Adipose tissue (tissue), 3 donors: ENCODE results near the gene UNC5B. TPM values are rescaled to one million over a fixed set of nuclear protein-coding genes. Genes with fewer than 3 reads are reported as not detected.

ENCODE experiments used
- H3K27ac ChIP-seq: one replicate; pipeline ENCODE4 v1.5.1; 2013; ENCODE audit warnings: low read depth, low read length
- WGBS, 3 donors: extraction: QIAGEN DNeasy Blood & Tissue Kit; methylation state at CpG; one replicate each; pipeline ENCODE4 v1.1.7; 2013; 5-methylcytosine and 5-hydroxymethylcytosine counted together
- polyA plus RNA-seq, 3 donors: library from polyadenylated mRNA; stranded (reverse); fragments of 200-250 nt; gene quantifications; one replicate each; pipeline ENCODE4 v1.2.3, GENCODE V29; 2013
- donor health status: healthy with polysubstance abuse.
- donor health status: Bipolar disorder and iron deficiency.
- donor health status: healthy.

Gene UNC5B
- polyA plus RNA-seq, 3 donors, result 1.7 to 2.8 (median 2.1) TPM

GRCh38 chr10:71316056-71316785, 103.9 kb downstream of the UNC5B start:
- 45 to 75% (median 50%) methylated on average over 3 of the region's 3 CpGs for WGBS, 3 donors
- H3K27ac ChIP-seq, result no peak overlapping the region

GRCh38 chr10:71316786-71317160, 104.4 kb downstream of the UNC5B start:
- 48 to 74% (median 69%) methylated on average over 6 of the region's 6 CpGs for WGBS, 3 donors
- no peak overlapping the region for H3K27ac ChIP-seq

GRCh38 chr10:71317739-71318138, 105.4 kb downstream of the UNC5B start:
- WGBS, 3 donors, result 71 to 85% (median 78%) methylated on average over 6 of the region's 6 CpGs
- H3K27ac ChIP-seq, result no peak overlapping the region

- 0 to 1% (median 1%) methylated on average over 50 to 62 of the region's 62 CpGs for WGBS, 3 donors
- no peak within 1 kb of the TSS for H3K27ac ChIP-seq
Observed at GRCh38 chr10:71319042-71319799, 106.9 kb downstream of the UNC5B start, which contains the start of gene SLC29A3. TSS of gene SLC29A3 (plus strand) at chr10:71319259. CDS start at chr10:71319310, 51 bp downstream.

- WGBS, 3 donors, result 39 to 44% (median 42%) methylated on average over 8 of the region's 8 CpGs
- no peak overlapping the region for H3K27ac ChIP-seq
Observed at GRCh38 chr10:71319800-71320392, 107.5 kb downstream of the UNC5B start.

GRCh38 chr10:71320592-71320991, 108.2 kb downstream of the UNC5B start:
- no peak overlapping the region for H3K27ac ChIP-seq
- 89 to 90% (median 89%) methylated on average over 5 of the region's 5 CpGs for WGBS, 3 donors

GRCh38 chr10:71321386-71321785, 109.0 kb downstream of the UNC5B start:
- WGBS, 3 donors, result 96 to 100% (median 100%) methylated on average over 1 of the region's 1 CpG
- no peak overlapping the region for H3K27ac ChIP-seq

GRCh38 chr10:71323407-71323806, 111.0 kb downstream of the UNC5B start:
- 75 to 89% (median 83%) methylated on average over 4 of the region's 4 CpGs for WGBS, 3 donors

GRCh38 chr10:71324743-71325142, 112.4 kb downstream of the UNC5B start:
- 89 to 93% (median 93%) methylated on average over 9 of the region's 9 CpGs for WGBS, 3 donors
- no peak overlapping the region for H3K27ac ChIP-seq

More at GRCh38 chr10:71323407-71323806, 111.0 kb downstream of the UNC5B start:
- no peak overlapping the region for H3K27ac ChIP-seq

- 93 to 95% (median 94%) methylated on average over 6 of the region's 6 CpGs for WGBS, 3 donors
- no peak overlapping the region for H3K27ac ChIP-seq
Observed at GRCh38 chr10:71325267-71325666, 112.9 kb downstream of the UNC5B start.

GRCh38 chr10:71326464-71326881, 114.1 kb downstream of the UNC5B start:
- 85 to 89% (median 89%) methylated on average over 16 of the region's 16 CpGs for WGBS, 3 donors
- H3K27ac ChIP-seq, result no peak overlapping the region

- 55 to 90% (median 86%) methylated on average over 4 of the region's 4 CpGs for WGBS, 3 donors
- no peak overlapping the region for H3K27ac ChIP-seq
Observed at GRCh38 chr10:71330789-71331404, 118.5 kb downstream of the UNC5B start.

- H3K27ac ChIP-seq, result no peak overlapping the region
- 38 to 70% (median 66%) methylated on average over 4 of the region's 4 CpGs for WGBS, 3 donors
Observed at GRCh38 chr10:71331736-71332135, 119.4 kb downstream of the UNC5B start.

- no peak overlapping the region for H3K27ac ChIP-seq
- WGBS, 3 donors, result 89 to 96% (median 91%) methylated on average over 5 of the region's 5 CpGs
Observed at GRCh38 chr10:71332466-71332865, 120.1 kb downstream of the UNC5B start.

GRCh38 chr10:71333129-71333887, 120.9 kb downstream of the UNC5B start:
- no peak overlapping the region for H3K27ac ChIP-seq
- WGBS, 3 donors, result 59 to 79% (median 62%) methylated on average over 9 of the region's 9 CpGs

- WGBS, 3 donors, result 59 to 89% (median 88%) methylated on average over 12 of the region's 12 CpGs
- no peak overlapping the region for H3K27ac ChIP-seq
Observed at GRCh38 chr10:71334221-71334791, 121.9 kb downstream of the UNC5B start.

- H3K27ac ChIP-seq, result no peak overlapping the region
- WGBS, 3 donors, result 91 to 95% (median 92%) methylated on average over 15 of the region's 15 CpGs
Observed at GRCh38 chr10:71335173-71335708, 122.9 kb downstream of the UNC5B start.
